ENCODE measurements around the gene TWNK. TPM values are rescaled to one million over a fixed set of nuclear protein-coding genes. Genes with fewer than 3 reads are reported as not detected.
A peak's percentile ranks its signal among the peaks of the same experiment; 100 is the strongest.

The TWNK gene
- total and polyA plus RNA-seq, 9 of the 15 experiments (the other 6 are each of a cell fraction or from before 2014, with no cell fraction given), result 11.6 to 34.7 (median 17.4) TPM

DNA sequence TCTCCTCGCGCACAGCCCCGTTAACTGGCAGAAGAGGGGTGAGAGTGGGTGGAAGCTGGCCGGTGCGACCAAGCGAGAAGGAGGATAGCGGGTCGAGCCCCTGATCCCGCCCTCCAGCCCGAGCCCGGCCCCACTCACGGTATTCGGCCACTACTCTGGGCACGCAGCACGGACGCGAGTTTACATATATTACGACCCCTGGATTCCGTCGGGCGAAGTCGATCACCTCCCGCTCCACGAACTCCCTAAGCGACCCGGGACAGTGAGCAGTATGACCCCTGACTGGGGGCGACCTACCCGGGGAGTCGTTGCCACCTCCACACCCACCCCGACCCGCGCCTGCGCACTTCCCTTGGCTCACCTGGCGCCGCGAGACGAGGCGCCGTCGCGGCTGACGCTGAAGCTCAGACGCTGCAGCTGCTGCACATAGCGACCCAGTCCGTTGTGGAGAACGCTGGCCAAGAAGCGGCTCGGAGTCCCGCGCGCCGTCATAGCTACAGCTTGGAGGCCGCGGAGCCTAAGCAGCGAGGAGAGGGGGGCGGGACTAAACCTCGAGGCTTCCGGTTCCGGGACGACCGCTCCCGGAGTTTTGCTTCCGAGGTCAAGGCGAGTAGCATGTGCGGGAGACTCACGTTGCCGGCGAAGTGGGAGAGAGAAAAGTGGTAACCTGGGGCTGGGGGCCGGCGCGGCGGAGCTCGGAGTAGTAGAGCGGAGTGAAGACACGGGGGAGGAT, at the start of gene TWNK, which contains the start of gene MRPL43 (continued):
- no peak for TF ChIP-seq HDAC3 (IDR thresholded peaks at IDR 0.05; ENCODE audit: borderline replicate concordance, partially characterized antibody)
- no peak for TF ChIP-seq FOSL1 (tag; conservative IDR thresholded peaks at IDR 0.05)
- TF ChIP-seq MTF1 (CRISPR knock-in tag; IDR thresholded peaks at IDR 0.05; ENCODE audit: borderline replicate concordance), result no peak
- TF ChIP-seq PTRF (tag; IDR thresholded peaks at IDR 0.05), result no peak
- TF ChIP-seq, protein P1, sequence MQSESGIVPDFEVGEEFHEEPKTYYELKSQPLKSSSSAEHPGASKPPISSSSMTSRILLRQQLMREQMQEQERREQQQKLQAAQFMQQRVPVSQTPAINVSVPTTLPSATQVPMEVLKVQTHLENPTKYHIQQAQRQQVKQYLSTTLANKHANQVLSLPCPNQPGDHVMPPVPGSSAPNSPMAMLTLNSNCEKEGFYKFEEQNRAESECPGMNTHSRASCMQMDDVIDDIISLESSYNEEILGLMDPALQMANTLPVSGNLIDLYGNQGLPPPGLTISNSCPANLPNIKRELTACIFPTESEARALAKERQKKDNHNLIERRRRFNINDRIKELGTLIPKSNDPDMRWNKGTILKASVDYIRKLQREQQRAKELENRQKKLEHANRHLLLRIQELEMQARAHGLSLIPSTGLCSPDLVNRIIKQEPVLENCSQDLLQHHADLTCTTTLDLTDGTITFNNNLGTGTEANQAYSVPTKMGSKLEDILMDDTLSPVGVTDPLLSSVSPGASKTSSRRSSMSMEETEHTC (IDR thresholded peaks at IDR 0.05), result no peak
- TF ChIP-seq, protein P2, sequence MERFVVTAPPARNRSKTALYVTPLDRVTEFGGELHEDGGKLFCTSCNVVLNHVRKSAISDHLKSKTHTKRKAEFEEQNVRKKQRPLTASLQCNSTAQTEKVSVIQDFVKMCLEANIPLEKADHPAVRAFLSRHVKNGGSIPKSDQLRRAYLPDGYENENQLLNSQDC (CRISPR knock-in tag; IDR thresholded peaks at IDR 0.05), result no peak
- TF ChIP-seq, protein P3, sequence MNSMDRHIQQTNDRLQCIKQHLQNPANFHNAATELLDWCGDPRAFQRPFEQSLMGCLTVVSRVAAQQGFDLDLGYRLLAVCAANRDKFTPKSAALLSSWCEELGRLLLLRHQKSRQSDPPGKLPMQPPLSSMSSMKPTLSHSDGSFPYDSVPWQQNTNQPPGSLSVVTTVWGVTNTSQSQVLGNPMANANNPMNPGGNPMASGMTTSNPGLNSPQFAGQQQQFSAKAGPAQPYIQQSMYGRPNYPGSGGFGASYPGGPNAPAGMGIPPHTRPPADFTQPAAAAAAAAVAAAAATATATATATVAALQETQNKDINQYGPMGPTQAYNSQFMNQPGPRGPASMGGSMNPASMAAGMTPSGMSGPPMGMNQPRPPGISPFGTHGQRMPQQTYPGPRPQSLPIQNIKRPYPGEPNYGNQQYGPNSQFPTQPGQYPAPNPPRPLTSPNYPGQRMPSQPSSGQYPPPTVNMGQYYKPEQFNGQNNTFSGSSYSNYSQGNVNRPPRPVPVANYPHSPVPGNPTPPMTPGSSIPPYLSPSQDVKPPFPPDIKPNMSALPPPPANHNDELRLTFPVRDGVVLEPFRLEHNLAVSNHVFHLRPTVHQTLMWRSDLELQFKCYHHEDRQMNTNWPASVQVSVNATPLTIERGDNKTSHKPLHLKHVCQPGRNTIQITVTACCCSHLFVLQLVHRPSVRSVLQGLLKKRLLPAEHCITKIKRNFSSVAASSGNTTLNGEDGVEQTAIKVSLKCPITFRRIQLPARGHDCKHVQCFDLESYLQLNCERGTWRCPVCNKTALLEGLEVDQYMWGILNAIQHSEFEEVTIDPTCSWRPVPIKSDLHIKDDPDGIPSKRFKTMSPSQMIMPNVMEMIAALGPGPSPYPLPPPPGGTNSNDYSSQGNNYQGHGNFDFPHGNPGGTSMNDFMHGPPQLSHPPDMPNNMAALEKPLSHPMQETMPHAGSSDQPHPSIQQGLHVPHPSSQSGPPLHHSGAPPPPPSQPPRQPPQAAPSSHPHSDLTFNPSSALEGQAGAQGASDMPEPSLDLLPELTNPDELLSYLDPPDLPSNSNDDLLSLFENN (IDR thresholded peaks at IDR 0.05; ENCODE audit: low read depth in 2 of 2, low read length in 2 of 2), result no peak
- TF ChIP-seq ZNF584 (CRISPR knock-in tag; IDR thresholded peaks at IDR 0.05; ENCODE audit: low read depth), result no peak
- no peak for TF ChIP-seq ZC3H4 (CRISPR knock-in tag; IDR thresholded peaks at IDR 0.05; ENCODE audit: borderline replicate concordance)
- peak in 1 of 2 experiments; percentile 92; a peak in 2 of 4 replicates for TF ChIP-seq KDM4B (IDR thresholded peaks at IDR 0.05; ENCODE audit: borderline replicate concordance in 2 of 2, low read depth in 1 of 2)
- TF ChIP-seq, protein P4, sequence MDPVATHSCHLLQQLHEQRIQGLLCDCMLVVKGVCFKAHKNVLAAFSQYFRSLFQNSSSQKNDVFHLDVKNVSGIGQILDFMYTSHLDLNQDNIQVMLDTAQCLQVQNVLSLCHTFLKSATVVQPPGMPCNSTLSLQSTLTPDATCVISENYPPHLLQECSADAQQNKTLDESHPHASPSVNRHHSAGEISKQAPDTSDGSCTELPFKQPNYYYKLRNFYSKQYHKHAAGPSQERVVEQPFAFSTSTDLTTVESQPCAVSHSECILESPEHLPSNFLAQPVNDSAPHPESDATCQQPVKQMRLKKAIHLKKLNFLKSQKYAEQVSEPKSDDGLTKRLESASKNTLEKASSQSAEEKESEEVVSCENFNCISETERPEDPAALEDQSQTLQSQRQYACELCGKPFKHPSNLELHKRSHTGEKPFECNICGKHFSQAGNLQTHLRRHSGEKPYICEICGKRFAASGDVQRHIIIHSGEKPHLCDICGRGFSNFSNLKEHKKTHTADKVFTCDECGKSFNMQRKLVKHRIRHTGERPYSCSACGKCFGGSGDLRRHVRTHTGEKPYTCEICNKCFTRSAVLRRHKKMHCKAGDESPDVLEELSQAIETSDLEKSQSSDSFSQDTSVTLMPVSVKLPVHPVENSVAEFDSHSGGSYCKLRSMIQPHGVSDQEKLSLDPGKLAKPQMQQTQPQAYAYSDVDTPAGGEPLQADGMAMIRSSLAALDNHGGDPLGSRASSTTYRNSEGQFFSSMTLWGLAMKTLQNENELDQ (CRISPR knock-in tag; IDR thresholded peaks at IDR 0.05; ENCODE audit: borderline replicate concordance), result no peak
- no peak for TF ChIP-seq PRPF4 (IDR thresholded peaks at IDR 0.05; ENCODE audit: insufficient read depth, low read depth, low read length, poor library complexity, severe bottlenecking)
- TF ChIP-seq, protein P5, sequence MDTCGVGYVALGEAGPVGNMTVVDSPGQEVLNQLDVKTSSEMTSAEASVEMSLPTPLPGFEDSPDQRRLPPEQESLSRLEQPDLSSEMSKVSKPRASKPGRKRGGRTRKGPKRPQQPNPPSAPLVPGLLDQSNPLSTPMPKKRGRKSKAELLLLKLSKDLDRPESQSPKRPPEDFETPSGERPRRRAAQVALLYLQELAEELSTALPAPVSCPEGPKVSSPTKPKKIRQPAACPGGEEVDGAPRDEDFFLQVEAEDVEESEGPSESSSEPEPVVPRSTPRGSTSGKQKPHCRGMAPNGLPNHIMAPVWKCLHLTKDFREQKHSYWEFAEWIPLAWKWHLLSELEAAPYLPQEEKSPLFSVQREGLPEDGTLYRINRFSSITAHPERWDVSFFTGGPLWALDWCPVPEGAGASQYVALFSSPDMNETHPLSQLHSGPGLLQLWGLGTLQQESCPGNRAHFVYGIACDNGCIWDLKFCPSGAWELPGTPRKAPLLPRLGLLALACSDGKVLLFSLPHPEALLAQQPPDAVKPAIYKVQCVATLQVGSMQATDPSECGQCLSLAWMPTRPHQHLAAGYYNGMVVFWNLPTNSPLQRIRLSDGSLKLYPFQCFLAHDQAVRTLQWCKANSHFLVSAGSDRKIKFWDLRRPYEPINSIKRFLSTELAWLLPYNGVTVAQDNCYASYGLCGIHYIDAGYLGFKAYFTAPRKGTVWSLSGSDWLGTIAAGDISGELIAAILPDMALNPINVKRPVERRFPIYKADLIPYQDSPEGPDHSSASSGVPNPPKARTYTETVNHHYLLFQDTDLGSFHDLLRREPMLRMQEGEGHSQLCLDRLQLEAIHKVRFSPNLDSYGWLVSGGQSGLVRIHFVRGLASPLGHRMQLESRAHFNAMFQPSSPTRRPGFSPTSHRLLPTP (IDR thresholded peaks at IDR 0.05; ENCODE audit: borderline replicate concordance, extremely low read depth, insufficient read length), result no peak

Measured in K562 (cell line).